Measurements from ENCODE around the gene STAP2. TPM values are rescaled to one million over a fixed set of nuclear protein-coding genes. Genes with fewer than 3 reads are reported as not detected.

The STAP2 gene
- total and polyA plus RNA-seq, 9 of the 15 experiments (the other 6 are each of a cell fraction or from before 2014, with no cell fraction given), result 1.2 to 9.8 (median 4.5) TPM

DNA sequence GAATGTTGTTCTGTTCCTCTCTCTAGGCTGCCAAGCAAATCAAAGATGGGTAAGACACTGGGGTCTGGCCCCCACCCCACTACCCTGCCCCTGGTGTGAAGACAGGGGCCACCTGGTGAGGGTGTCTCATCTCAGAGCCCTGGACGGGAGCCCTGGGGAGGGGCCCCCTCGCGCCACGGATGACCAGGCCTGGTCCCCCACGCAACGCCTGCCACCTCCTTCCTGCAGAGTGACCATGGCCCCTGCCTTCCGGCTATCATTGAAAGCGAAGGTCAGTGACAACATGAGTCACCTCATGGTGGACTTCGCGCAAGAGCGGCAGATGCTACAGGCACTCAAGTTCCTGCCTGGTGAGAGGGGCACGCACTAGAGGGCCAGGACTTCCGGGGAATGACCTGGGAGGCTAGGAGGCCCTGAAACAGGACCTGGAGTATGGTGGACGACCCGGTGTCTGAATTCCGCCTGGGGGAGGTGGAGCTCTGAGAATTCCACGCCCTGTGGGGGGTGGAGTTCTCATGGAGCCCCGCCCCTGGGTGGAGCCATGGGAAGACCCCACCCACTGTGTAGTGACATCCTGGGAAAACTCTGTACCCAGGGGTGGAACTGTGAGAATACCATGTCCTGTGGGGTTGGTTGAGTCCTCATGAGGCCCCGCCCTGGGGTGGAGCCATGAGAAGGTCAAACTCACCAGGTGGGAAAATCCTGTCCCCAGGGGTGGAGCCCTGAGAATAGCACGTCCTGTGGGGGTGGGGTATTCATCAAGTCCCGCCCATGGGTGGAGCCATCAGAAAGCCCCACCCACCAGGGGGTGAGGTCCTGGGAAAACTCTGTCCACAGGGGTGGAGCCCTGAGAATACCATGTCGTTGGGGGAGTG is 28.1 kb downstream of the STAP2 start (continued):
- no peak for TF ChIP-seq BRCA1 (IDR thresholded peaks at IDR 0.05)
- no peak for TF ChIP-seq BRCA1 (CRISPR knock-in tag; IDR thresholded peaks at IDR 0.05)
- TF ChIP-seq RFX5 (IDR thresholded peaks at IDR 0.05; ENCODE audit: low read depth, low read length), result no peak
- TF ChIP-seq GABPB1 (CRISPR knock-in tag; IDR thresholded peaks at IDR 0.05), result peak; percentile 26; the same call in 1 of the 2 replicates
- peak; percentile 84 for TF ChIP-seq RBFOX2 (IDR thresholded peaks at IDR 0.05; ENCODE audit: low read depth, low read length)
- no peak for TF ChIP-seq ZNF436 (CRISPR knock-in tag; IDR thresholded peaks at IDR 0.05)
- TF ChIP-seq GTF2B (IDR thresholded peaks at IDR 0.05; ENCODE audit: extremely low read depth, insufficient read length), result no peak
- no peak for TF ChIP-seq NKRF (IDR thresholded peaks at IDR 0.05; ENCODE audit: borderline replicate concordance)
- TF ChIP-seq, protein P1, sequence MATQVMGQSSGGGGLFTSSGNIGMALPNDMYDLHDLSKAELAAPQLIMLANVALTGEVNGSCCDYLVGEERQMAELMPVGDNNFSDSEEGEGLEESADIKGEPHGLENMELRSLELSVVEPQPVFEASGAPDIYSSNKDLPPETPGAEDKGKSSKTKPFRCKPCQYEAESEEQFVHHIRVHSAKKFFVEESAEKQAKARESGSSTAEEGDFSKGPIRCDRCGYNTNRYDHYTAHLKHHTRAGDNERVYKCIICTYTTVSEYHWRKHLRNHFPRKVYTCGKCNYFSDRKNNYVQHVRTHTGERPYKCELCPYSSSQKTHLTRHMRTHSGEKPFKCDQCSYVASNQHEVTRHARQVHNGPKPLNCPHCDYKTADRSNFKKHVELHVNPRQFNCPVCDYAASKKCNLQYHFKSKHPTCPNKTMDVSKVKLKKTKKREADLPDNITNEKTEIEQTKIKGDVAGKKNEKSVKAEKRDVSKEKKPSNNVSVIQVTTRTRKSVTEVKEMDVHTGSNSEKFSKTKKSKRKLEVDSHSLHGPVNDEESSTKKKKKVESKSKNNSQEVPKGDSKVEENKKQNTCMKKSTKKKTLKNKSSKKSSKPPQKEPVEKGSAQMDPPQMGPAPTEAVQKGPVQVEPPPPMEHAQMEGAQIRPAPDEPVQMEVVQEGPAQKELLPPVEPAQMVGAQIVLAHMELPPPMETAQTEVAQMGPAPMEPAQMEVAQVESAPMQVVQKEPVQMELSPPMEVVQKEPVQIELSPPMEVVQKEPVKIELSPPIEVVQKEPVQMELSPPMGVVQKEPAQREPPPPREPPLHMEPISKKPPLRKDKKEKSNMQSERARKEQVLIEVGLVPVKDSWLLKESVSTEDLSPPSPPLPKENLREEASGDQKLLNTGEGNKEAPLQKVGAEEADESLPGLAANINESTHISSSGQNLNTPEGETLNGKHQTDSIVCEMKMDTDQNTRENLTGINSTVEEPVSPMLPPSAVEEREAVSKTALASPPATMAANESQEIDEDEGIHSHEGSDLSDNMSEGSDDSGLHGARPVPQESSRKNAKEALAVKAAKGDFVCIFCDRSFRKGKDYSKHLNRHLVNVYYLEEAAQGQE (IDR thresholded peaks at IDR 0.05; ENCODE audit: borderline replicate concordance), result no peak
- TF ChIP-seq, protein P1 (CRISPR knock-in tag; IDR thresholded peaks at IDR 0.05; ENCODE audit: low read depth), result no peak
